Chondrocyte (in vitro differentiated cells): ENCODE measurements around the gene TMEM14C. TPM values are rescaled to one million over a fixed set of nuclear protein-coding genes. Genes with fewer than 3 reads are reported as not detected.

Source experiments
- DNase-seq: peaks from one replicate; pipeline ENCODE4 v3.0.0; 2021; ENCODE audit warnings: mixed read lengths, low spot score
- H3K27ac Mint-ChIP-seq: one replicate; pipeline ENCODE4 v1.8.0; 2021; ENCODE audit warnings: mild to moderate bottlenecking, moderate library complexity, mixed read lengths; ENCODE audit not compliant: unreplicated experiment
- H3K27me3 Mint-ChIP-seq: 2 replicates; pipeline ENCODE4 v1.8.0; 2021; ENCODE audit warnings: low read depth, mixed read lengths
- H3K36me3 Mint-ChIP-seq: 2 replicates; pipeline ENCODE4 v1.8.0; 2021; ENCODE audit warnings: low read depth, mixed read lengths
- H3K4me1 Mint-ChIP-seq: 2 replicates; pipeline ENCODE4 v1.8.0; 2021; ENCODE audit warnings: low read depth, mild to moderate bottlenecking, mixed read lengths
- H3K4me3 Mint-ChIP-seq: one replicate; pipeline ENCODE4 v1.8.0; 2021; ENCODE audit warnings: mild to moderate bottlenecking, moderate library complexity, mixed read lengths; ENCODE audit not compliant: unreplicated experiment
- H3K9me3 Mint-ChIP-seq: 2 replicates; pipeline ENCODE4 v1.8.0; 2021; ENCODE audit warnings: low read depth, mixed read lengths
- CTCF ChIP-seq: fragments of 200-600 bp; sonication (generic); IDR thresholded peaks from 2 replicates; pipeline ENCODE4 v1.5.0; 2021; ENCODE audit warnings: antibody characterized with exemption, mild to moderate bottlenecking, moderate library complexity
- total RNA-seq: library from RNA; stranded (reverse); gene quantifications from 3 replicates; pipeline ENCODE4 v1.2.1, GENCODE V29; 2021

The TMEM14C gene
- total RNA-seq, 1 donor from 2014 or later: 117 TPM

DNA sequence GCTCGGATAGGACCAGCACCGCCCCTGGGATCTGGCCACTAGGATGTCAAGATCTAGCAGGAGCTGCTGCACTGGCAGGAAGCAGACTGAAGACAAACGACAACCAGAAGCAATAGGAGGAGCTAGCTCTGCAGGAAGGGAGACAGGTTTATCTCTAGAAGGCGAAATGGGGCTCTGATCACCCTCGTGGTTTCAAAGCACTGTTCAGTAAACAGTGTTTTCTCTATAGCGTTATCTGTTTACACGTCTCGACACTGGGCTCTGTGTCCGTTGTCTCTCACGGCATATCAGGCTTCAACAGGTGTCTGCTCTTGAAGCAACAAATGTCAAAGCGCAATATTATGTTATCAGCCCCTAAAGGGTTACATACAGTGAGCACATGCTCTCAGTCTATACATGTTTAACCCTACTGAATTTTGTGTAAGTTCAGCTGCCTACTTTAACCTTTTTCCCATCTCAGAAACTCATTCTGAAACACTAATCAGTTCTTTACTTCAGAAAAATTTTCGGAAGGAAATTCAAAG is 48.6 kb downstream of the TMEM14C start:
- no peaks in the 10 kb centered on the region for H3K27me3 Mint-ChIP-seq
- H3K36me3 Mint-ChIP-seq: peaks cover 10% of the 10 kb centered on the region
- no peak for TF ChIP-seq CTCF
- no peaks in the 10 kb centered on the region for H3K9me3 Mint-ChIP-seq
- H3K4me1 Mint-ChIP-seq: no peaks in the 10 kb centered on the region
- no peak for DNase-seq
- H3K27ac Mint-ChIP-seq: no peak overlapping the region
- no peak overlapping the region for H3K4me3 Mint-ChIP-seq

GRCh38 chr6:10778230-10778629 is 55.4 kb downstream of the TMEM14C start:
- no peak overlapping the region for H3K27ac Mint-ChIP-seq
- H3K4me1 Mint-ChIP-seq: no peaks in the 10 kb centered on the region
- H3K4me3 Mint-ChIP-seq: no peak overlapping the region
- H3K9me3 Mint-ChIP-seq: no peaks in the 10 kb centered on the region
- H3K36me3 Mint-ChIP-seq: peaks cover 10% of the 10 kb centered on the region
- TF ChIP-seq CTCF: no peak
- DNase-seq: no peak
- no peaks in the 10 kb centered on the region for H3K27me3 Mint-ChIP-seq

- Mint-ChIP-seq H3K9me3 (no peaks in the 10 kb centered on the region), H3K27ac (no peak overlapping the region), H3K36me3 (peaks cover 10% of the 10 kb centered on the region), H3K4me1 (no peaks in the 10 kb centered on the region), H3K4me3 (no peak overlapping the region), H3K27me3 (no peaks in the 10 kb centered on the region)
- no peak for TF ChIP-seq CTCF
- DNase-seq: no peak
Measured at GRCh38 chr6:10779076-10779475, 56.2 kb downstream of the TMEM14C start.

Other genes starting within 250 kb of the TMEM14C start
- 0.12 to 0.67 TPM (median 0.44 TPM) in 3 replicates for gene GCNT2, start 201.7 kb upstream of the TMEM14C start, total RNA-seq
- gene C6orf52, start 28.5 kb upstream of the TMEM14C start, total RNA-seq: 0.82 to 0.97 TPM in 2 of 3 replicates, not detected in the other
- 11.5 to 14.7 TPM (median 11.9 TPM) in 3 replicates for gene PAK1IP1, start 28.1 kb upstream of the TMEM14C start, total RNA-seq
- 45.5 to 65.9 TPM (median 50.5 TPM) in 3 replicates for gene TMEM14B, start 24.7 kb downstream of the TMEM14C start, total RNA-seq
- gene MAK, start 115.5 kb downstream of the TMEM14C start, total RNA-seq: not detected in 3 replicates
- gene GCM2, start 159.0 kb downstream of the TMEM14C start, total RNA-seq: not detected in 3 replicates
- 2.6 to 3.6 TPM (median 3.1 TPM) in 3 replicates for gene SYCP2L, start 164.0 kb downstream of the TMEM14C start, total RNA-seq